ENCODE data around the gene CHD8. TPM values are rescaled to one million over a fixed set of nuclear protein-coding genes. Genes with fewer than 3 reads are reported as not detected.

Gene CHD8
- total RNA-seq, result 72.1 and 85.0 TPM in 2 replicates

GRCh38 chr14:21455912-21456667 is at the start of gene CHD8:
TSS of gene CHD8 (minus strand) at chr14:21456123. CDS start at chr14:21431643, 24,480 bp downstream.

GRCh38 chr14:21476925-21477681 is 21.2 kb upstream of the CHD8 start, which contains the start of the genes RAB2B and TOX4:
TSS of gene RAB2B (minus strand) at chr14:21476959. CDS start at chr14:21476872, 87 bp downstream.
TSS of gene TOX4 (plus strand) at chr14:21477195. CDS start at chr14:21477279, 84 bp downstream.

GRCh38 chr14:21383848-21384493 is 72.0 kb downstream of the CHD8 start, which contains the start of gene SUPT16H:
TSS of gene SUPT16H (minus strand) at chr14:21384019. CDS start at chr14:21383927, 92 bp downstream.

Small RNA genes lying within 50 kb of the gene (small RNA-seq; reads per million reads assigned to genes)
- gene RN7SL650P (not detected), gene SNORD8 (165 reads per million, percentile 98 among the genes with 10 or more reads in this experiment), gene SNORD9 (324 reads per million, percentile 99 among the genes with 10 or more reads in this experiment)

Other genes with a start within 250 kb of the CHD8 start
- 441 and 460 TPM in 2 replicates for gene HNRNPC, start 186.7 kb downstream of the CHD8 start, total RNA-seq
- not detected in 2 replicates for gene RPGRIP1, start 176.0 kb downstream of the CHD8 start, total RNA-seq
- 57.6 and 68.2 TPM in 2 replicates for gene SUPT16H, start 72.1 kb downstream of the CHD8 start, total RNA-seq
- 32.2 and 33.3 TPM in 2 replicates for gene RAB2B, start 20.8 kb upstream of the CHD8 start, total RNA-seq
- 27.3 and 36.0 TPM in 2 replicates for gene TOX4, start 21.1 kb upstream of the CHD8 start, total RNA-seq
- gene METTL3, start 55.2 kb upstream of the CHD8 start, total RNA-seq, result 44.8 and 59.4 TPM in 2 replicates
- gene SALL2, start 70.2 kb upstream of the CHD8 start, total RNA-seq, result 2.7 and 4.7 TPM in 2 replicates
- gene OR10G3, start 124.0 kb upstream of the CHD8 start, total RNA-seq, result not detected in 2 replicates
- gene OR10G2, start 178.8 kb upstream of the CHD8 start, total RNA-seq, result not detected in 2 replicates
- not detected in 2 replicates for gene OR4E2, start 197.7 kb upstream of the CHD8 start, total RNA-seq
- not detected in 2 replicates for gene OR4E1, start 217.7 kb upstream of the CHD8 start, total RNA-seq